Urothelium cell line (cell line): Measurements from ENCODE around the gene GPR3.
A peak's percentile ranks its signal among the peaks of the same experiment; 100 is the strongest.

Source experiments
- DNase-seq: peaks from one replicate; pipeline ENCODE4 v3.0.0; 2011; ENCODE audit warnings: low spot score, mixed read lengths
- FAIRE-seq: peaks from 2 replicates; lab custom pipeline; 2011; peaks lifted over from hg19 to GRCh38; lab: Jason Lieb, UNC

The GPR3 gene

GRCh38 chr1:27358038-27358927 is 34.1 kb upstream of the GPR3 start:
- FAIRE-seq (no peak), DNase-seq (no peak)

- DNase-seq (no peak), FAIRE-seq (no peak)
These were observed 33.5 kb upstream of the GPR3 start for GRCh38 chr1:27358928-27359313.

GRCh38 chr1:27359822-27360158 is 32.6 kb upstream of the GPR3 start:
- DNase-seq = no peak
- no peak for FAIRE-seq

GRCh38 chr1:27360159-27361043 is 32.0 kb upstream of the GPR3 start:
- no peak for DNase-seq
- FAIRE-seq = no peak

GRCh38 chr1:27361044-27361402 is 31.4 kb upstream of the GPR3 start:
- FAIRE-seq (no peak), DNase-seq (no peak)

- DNase-seq = no peak
- no peak for FAIRE-seq
These were observed 30.9 kb upstream of the GPR3 start for GRCh38 chr1:27361553-27361952.

GRCh38 chr1:27363766-27364695 is 28.4 kb upstream of the GPR3 start:
- DNase-seq (no peak), FAIRE-seq (no peak)

- DNase-seq (no peak), FAIRE-seq (no peak)
These were observed 27.6 kb upstream of the GPR3 start for GRCh38 chr1:27364696-27365371.

GRCh38 chr1:27365372-27366112 is 26.9 kb upstream of the GPR3 start:
- FAIRE-seq (peak; percentile 48), DNase-seq (peak; percentile 92)

- DNase-seq (peak; percentile 84), FAIRE-seq (no peak)
These were observed 26.4 kb upstream of the GPR3 start for GRCh38 chr1:27366113-27366410.

GRCh38 chr1:27366411-27367159 is 25.8 kb upstream of the GPR3 start, which contains the start of gene MAP3K6:
Gene MAP3K6 (minus strand): TSS chr1:27366961. CDS start chr1:27366597, 364 bp downstream.
- DNase-seq = peak; percentile 89
- no peak for FAIRE-seq

GRCh38 chr1:27367160-27367650 is 25.2 kb upstream of the GPR3 start:
- DNase-seq (no peak), FAIRE-seq (no peak)

- DNase-seq (no peak), FAIRE-seq (no peak)
These were observed 23.4 kb upstream of the GPR3 start for GRCh38 chr1:27368869-27369582.

GRCh38 chr1:27372022-27372807 is 20.2 kb upstream of the GPR3 start:
- FAIRE-seq (no peak), DNase-seq (no peak)

GRCh38 chr1:27372808-27373690 is 19.4 kb upstream of the GPR3 start:
- DNase-seq (peak; percentile 41), FAIRE-seq (no peak)

- FAIRE-seq = no peak
- no peak for DNase-seq
These were observed 17.9 kb upstream of the GPR3 start, which contains the start of gene FCN3 for GRCh38 chr1:27374362-27375086. Gene FCN3 (minus strand): TSS chr1:27374824. CDS start chr1:27374818, 6 bp downstream.
